ENCODE measurements around the gene NFRKB. TPM values are rescaled to one million over a fixed set of nuclear protein-coding genes. Genes with fewer than 3 reads are reported as not detected.
A peak's percentile ranks its signal among the peaks of the same experiment; 100 is the strongest.

NFRKB gene
- total RNA-seq, 4 donors from 2014 or later, result 25.8 to 34.1 (median 28.4) TPM

DNA sequence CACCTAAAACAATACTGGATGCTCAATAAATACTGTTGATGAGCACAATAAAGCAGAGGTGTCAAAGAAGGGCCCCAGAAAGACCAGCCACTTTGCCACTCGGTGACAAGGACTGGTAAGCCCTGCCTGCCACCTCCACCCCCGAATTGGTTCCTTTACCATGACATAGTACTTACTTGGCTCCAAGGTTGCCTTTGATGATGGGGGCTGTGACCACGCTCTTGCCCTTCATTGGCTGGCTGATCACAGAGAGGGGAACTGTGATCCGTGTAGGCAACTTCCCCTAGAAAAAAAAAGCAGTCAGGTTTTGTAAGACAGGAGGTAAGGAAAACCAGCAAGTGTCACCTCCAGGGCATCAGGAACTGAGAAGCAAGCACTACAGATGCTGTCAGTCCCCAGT is 29.7 kb downstream of the NFRKB start:
- Histone ChIP-seq H3K27ac (no peak overlapping the region), H3K27me3 (no peaks in the 10 kb centered on the region), H3K9me3 (no peaks in the 10 kb centered on the region), H3K36me3 (peaks cover 0 to 89% of the 10 kb centered on the region in 2 donors), H3K4me1 (peaks cover 0 to 12% (median 0%) of the 10 kb centered on the region in 3 donors), H3K4me3 (no peak overlapping the region)
- TF ChIP-seq, protein P1, sequence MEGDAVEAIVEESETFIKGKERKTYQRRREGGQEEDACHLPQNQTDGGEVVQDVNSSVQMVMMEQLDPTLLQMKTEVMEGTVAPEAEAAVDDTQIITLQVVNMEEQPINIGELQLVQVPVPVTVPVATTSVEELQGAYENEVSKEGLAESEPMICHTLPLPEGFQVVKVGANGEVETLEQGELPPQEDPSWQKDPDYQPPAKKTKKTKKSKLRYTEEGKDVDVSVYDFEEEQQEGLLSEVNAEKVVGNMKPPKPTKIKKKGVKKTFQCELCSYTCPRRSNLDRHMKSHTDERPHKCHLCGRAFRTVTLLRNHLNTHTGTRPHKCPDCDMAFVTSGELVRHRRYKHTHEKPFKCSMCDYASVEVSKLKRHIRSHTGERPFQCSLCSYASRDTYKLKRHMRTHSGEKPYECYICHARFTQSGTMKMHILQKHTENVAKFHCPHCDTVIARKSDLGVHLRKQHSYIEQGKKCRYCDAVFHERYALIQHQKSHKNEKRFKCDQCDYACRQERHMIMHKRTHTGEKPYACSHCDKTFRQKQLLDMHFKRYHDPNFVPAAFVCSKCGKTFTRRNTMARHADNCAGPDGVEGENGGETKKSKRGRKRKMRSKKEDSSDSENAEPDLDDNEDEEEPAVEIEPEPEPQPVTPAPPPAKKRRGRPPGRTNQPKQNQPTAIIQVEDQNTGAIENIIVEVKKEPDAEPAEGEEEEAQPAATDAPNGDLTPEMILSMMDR (IDR thresholded peaks at IDR 0.05), result no peak
- TF ChIP-seq POLR2A (IDR thresholded peaks at IDR 0.05) (no peak), POLR2AphosphoS5 (IDR thresholded peaks at IDR 0.05) (no peak), EP300 (IDR thresholded peaks at IDR 0.05) (no peak)
- 80% methylated on average over 1 of the region's 4 CpGs; no CpG with 5 or more reads in 1 of the 2 donors for WGBS, 2 donors (ENCODE audit: low coverage in 1 of 2)
- no peak for ATAC-seq

DNA sequence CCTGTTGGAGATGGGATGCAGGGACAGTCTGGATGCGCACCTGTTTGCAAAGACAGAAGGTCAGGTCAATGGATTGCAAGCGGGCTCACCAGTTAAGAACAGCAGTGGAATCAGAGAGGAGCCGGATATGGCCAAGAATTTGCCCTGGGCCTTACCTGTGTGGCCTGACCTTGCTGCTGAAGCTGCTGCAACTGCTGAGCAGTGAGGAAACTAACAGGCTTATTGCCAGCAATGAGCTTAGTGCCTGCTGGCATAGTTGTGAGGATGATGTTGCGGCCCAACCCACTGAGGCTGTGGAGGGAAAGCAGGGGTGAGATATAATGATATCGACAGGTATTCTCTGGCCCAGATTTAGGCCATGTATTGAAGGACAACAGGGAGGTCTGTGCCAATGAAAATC is 30.6 kb downstream of the NFRKB start:
- Histone ChIP-seq H3K36me3 (peaks cover 0 to 89% of the 10 kb centered on the region in 2 donors), H3K27me3 (no peaks in the 10 kb centered on the region), H3K27ac (no peak overlapping the region), H3K4me1 (peaks cover 0 to 12% (median 0%) of the 10 kb centered on the region in 3 donors), H3K4me3 (no peak overlapping the region), H3K9me3 (no peaks in the 10 kb centered on the region)
- WGBS, 2 donors (ENCODE audit: low coverage in 1 of 2), result 94% methylated on average over 2 of the region's 5 CpGs; no CpG with 5 or more reads in 1 of the 2 donors
- TF ChIP-seq EP300 (IDR thresholded peaks at IDR 0.05) (no peak), POLR2A (IDR thresholded peaks at IDR 0.05) (no peak), POLR2AphosphoS5 (IDR thresholded peaks at IDR 0.05) (no peak)
- TF ChIP-seq, protein P1 (IDR thresholded peaks at IDR 0.05), result no peak
- no peak for ATAC-seq

DNA sequence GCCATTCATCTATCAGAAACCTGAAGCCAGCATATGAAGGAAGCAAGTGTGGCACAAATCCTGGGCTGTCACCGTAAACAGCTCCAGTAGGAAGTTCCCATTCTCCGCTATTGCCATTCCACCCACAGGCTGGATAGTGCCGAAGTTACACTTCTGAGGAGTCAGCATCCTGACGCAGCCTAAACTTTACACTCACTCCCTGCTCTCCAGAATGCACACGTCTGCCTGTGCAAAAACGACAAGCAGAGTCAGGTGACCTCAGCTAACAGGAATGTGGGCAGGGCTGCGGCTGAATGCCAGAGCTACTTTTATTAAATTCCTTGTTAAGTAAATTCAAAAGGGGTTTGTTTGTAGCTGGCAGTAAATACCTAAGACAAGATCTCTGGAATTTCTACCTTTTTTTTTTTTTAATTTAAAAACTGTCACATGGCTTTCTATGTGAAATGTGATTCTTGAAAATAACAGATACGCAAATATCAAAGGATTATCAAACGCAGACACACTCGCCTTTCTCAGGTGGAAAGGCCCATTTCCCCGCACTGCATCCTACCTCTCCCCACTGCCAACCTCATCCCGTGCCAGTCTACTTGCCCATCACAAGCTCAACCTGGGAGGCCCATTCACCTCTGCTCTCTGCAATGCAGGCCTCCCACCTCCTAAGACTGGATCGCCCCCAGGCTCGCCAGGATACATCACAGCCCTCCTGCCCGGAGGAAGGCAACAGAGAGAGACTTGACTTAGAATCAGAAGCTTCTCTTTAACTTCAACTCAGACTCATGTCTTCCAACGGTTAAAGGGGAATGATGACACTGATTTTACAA is 33.5 kb downstream of the NFRKB start:
- 47 to 52% methylated on average over 15 to 16 of the region's 16 CpGs for WGBS, 2 donors (ENCODE audit: low coverage in 1 of 2)
- ATAC-seq, result peak; percentile 88
- peak overlapping the region in 3 of 4 donors; percentile 64 for H3K27ac ChIP-seq
- H3K4me3 ChIP-seq, result no peak overlapping the region
- H3K36me3 ChIP-seq, result peaks cover 0 to 81% of the 10 kb centered on the region in 2 donors
- TF ChIP-seq POLR2A (IDR thresholded peaks at IDR 0.05), result no peak
- TF ChIP-seq POLR2AphosphoS5 (IDR thresholded peaks at IDR 0.05), result peak; percentile 7
- H3K9me3 ChIP-seq, result no peaks in the 10 kb centered on the region
- peaks cover 0 to 12% (median 0%) of the 10 kb centered on the region in 3 donors for H3K4me1 ChIP-seq
- no peaks in the 10 kb centered on the region for H3K27me3 ChIP-seq

DNA sequence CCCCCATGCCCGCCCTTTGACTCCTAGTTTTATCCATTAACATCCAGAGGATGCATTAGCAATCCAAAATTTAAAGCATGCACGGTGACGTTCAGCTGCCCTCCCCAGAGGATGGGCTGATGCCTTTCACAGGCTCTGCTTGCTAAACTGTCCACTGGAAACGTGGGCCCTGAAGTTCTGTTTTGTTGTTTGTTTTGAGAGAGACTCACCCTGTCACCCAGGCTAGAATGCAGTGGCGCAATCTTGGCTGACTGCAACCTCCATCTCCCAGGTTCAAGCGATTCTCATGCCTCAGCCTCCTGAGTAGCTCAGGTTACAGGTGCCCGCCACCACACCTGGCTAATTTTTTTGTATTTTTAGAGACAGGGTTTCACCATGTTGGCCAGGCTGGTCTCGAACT is 39.3 kb downstream of the NFRKB start:
- Histone ChIP-seq H3K4me1 (no peaks in the 10 kb centered on the region), H3K9me3 (no peaks in the 10 kb centered on the region), H3K36me3 (peaks cover 0 to 34% of the 10 kb centered on the region in 2 donors), H3K4me3 (no peak overlapping the region), H3K27me3 (no peaks in the 10 kb centered on the region), H3K27ac (no peak overlapping the region)
- TF ChIP-seq POLR2AphosphoS5 (IDR thresholded peaks at IDR 0.05) (no peak), EP300 (IDR thresholded peaks at IDR 0.05) (no peak), POLR2A (IDR thresholded peaks at IDR 0.05) (no peak)
- TF ChIP-seq, protein P1 (IDR thresholded peaks at IDR 0.05), result no peak
- WGBS, 2 donors (ENCODE audit: low coverage in 1 of 2), result 83 to 85% methylated on average over 4 to 5 of the region's 8 CpGs
- ATAC-seq, result no peak

DNA sequence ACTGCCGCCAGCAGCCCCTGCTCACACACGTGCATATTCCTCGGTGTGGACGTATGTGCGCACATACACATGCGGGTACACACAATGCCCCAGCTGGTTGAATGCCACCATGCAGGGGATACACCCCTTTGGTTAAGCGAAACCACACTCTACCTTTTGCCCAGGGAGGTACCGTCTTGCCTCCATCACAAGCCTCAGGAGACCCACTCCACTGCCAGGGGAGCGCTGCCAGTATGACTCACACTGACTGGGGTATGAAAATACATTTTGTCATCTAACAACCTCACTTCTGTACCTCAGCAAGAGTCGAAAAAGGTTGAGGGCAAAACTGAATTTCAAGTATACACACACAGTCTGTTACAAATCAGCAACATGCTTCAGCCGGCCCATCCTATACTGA is 40.3 kb downstream of the NFRKB start:
- TF ChIP-seq POLR2A (IDR thresholded peaks at IDR 0.05) (no peak), POLR2AphosphoS5 (IDR thresholded peaks at IDR 0.05) (no peak), EP300 (IDR thresholded peaks at IDR 0.05) (no peak)
- TF ChIP-seq, protein P1 (IDR thresholded peaks at IDR 0.05), result no peak
- Histone ChIP-seq H3K4me3 (no peak overlapping the region), H3K36me3 (peaks cover 0 to 24% of the 10 kb centered on the region in 2 donors), H3K9me3 (no peaks in the 10 kb centered on the region), H3K27me3 (no peaks in the 10 kb centered on the region), H3K4me1 (no peaks in the 10 kb centered on the region), H3K27ac (no peak overlapping the region)
- ATAC-seq, result no peak
- WGBS, 2 donors (ENCODE audit: low coverage in 1 of 2), result 62 to 96% methylated on average over 5 to 9 of the region's 11 CpGs

All from gastroesophageal sphincter (tissue), 4 donors.